ENCODE data around the gene ASS1.

DNA sequence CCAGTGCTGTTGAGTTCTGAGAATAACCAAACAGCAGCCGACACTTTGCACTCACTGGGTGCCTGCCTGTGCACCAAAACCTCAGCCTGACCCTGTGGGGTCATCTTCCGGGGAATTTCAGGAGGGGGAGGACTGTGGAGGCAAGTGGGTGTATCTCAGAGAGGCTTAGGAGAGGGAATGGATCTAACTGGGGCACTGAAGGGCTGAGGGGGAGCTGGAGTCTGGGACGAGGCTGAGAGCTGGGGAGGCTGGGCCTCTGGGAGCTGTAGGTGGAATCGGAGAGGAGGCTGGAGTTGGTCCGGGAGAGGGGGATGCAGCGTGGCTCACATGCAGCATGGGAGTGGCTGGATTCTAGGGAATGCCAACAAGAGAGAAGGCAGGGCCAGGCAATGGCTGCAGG, 14.9 kb upstream of the ASS1 start:
- TF ChIP-seq, protein P1, sequence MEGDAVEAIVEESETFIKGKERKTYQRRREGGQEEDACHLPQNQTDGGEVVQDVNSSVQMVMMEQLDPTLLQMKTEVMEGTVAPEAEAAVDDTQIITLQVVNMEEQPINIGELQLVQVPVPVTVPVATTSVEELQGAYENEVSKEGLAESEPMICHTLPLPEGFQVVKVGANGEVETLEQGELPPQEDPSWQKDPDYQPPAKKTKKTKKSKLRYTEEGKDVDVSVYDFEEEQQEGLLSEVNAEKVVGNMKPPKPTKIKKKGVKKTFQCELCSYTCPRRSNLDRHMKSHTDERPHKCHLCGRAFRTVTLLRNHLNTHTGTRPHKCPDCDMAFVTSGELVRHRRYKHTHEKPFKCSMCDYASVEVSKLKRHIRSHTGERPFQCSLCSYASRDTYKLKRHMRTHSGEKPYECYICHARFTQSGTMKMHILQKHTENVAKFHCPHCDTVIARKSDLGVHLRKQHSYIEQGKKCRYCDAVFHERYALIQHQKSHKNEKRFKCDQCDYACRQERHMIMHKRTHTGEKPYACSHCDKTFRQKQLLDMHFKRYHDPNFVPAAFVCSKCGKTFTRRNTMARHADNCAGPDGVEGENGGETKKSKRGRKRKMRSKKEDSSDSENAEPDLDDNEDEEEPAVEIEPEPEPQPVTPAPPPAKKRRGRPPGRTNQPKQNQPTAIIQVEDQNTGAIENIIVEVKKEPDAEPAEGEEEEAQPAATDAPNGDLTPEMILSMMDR (IDR thresholded peaks at IDR 0.05): no peak
- no peak for TF ChIP-seq POLR2A (IDR thresholded peaks at IDR 0.05)

Measured in uterus (tissue), 2 donors.